ENCODE measurements around the gene C7orf57.

Gene C7orf57

DNA sequence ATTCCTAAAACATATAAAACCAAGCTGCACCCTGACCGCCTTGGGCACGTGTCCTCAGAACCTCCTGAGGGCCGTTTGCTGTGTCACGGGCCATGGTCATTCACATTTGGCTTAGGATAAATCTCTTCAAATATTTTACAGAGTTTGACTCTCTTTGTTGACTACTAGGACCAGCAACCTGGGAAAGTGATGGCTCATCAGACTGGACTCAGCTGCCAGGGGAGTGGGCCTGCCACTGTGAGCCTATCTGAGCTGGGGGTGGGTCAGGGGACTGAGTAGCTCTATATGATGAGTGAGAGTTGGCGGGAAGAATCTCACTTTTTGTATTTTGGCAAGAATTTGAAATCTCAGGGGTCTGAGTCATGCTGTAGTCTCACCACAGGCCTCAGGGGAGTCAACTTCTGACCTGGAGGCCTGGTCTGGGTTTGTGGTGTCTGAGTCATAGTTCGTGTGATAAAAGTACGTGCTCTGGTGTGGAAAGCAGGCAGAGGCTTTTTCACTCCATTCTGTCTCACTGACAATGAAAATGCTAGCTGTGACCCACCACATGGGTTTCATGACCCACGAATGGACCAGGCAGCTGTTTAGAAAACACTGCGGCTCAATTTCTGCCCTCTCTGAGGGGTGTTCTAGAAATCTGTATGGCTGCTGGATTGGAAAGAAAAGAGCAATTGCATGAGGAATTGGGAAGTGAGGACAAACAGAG is 49.5 kb downstream of the C7orf57 start:
- DNase-seq (ENCODE audit: low spot score) (peak; percentile 100), FAIRE-seq (peak; percentile 99)

DNA sequence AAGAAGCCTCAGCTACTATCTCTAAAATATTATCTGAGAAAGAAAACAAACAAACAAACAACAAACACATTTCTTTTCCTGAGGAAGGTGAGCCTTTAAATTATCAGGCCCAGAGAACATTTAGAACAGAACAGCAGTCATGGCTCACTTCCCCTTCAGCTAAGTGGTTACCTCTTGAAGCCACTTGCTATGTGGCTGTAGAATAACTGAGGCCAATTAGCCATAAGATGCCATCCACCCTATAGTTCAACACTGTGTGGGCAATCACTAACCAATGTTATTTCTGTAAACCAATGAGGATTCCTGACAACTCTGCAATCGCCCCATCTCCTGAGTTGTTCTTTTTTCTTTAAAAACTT is 50.1 kb downstream of the C7orf57 start:
- no peak for FAIRE-seq
- DNase-seq (ENCODE audit: low spot score) = peak; percentile 24

DNA sequence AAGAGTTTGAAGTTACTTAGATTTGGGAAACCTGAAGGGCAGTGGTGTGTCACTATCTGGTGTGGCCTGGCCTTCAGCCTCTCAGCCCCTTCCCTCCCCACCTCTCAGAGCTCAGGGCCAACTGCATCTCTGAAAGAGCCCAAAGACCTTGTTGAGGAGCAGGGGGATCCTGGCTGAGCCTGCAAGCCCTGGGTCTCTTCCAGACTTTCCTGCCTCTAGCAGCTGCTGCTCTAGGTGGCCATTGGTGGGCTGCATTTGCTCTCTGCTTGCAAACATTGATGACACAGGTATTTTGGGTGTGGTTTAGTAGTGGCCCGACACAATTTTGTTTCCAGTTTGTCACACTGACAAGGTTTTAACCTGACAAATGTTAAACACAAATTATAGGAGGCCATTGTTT is 50.6 kb downstream of the C7orf57 start:
- FAIRE-seq (no peak), DNase-seq (ENCODE audit: low spot score) (no peak)

DNA sequence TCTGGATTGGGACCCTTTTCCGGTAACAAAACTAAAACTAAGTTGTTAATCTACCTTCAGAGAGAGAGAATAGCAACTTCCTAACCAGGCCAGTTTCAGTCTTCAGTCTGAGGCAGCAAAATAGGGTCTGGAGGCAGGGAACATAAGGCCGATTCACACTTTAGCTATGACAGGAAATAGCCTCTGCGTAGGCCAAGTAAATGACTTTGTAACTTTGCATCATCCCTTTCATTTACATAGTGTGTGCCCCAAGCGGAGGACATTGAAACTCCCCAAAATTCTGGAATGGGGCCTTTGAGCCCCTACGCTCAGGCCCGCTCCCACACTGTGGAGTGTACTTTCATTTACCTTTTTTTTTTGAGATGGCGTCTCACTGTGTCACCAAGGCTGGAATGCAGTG is 52.0 kb downstream of the C7orf57 start:
- FAIRE-seq (no peak), DNase-seq (ENCODE audit: low spot score) (peak; percentile 50)

DNA sequence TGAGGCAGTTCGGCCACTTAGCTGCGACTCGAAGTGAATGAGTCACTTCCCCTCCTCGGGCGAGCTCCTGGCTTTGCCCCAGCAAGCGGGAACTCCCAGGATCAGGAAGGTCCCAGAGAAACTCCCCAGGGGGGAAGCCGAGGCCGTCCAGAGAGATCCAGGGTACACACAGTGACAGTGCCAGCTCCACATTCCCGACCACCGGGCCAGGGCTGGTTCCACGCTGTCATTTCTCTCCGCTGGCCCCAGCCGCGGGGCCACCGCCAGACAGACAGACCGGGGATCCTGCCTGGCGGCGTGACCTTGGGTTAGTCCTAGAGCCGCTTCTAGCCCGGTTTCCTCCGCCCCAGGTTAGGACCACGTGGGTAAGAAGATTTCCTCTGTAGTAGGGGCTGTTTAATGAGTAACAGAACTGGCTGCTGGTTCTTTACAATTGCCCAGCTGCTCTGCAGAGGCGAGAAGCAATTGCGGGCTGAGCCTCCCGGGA is 53.3 kb downstream of the C7orf57 start:
- FAIRE-seq (peak; percentile 84), DNase-seq (ENCODE audit: low spot score) (peak; percentile 99)

DNA sequence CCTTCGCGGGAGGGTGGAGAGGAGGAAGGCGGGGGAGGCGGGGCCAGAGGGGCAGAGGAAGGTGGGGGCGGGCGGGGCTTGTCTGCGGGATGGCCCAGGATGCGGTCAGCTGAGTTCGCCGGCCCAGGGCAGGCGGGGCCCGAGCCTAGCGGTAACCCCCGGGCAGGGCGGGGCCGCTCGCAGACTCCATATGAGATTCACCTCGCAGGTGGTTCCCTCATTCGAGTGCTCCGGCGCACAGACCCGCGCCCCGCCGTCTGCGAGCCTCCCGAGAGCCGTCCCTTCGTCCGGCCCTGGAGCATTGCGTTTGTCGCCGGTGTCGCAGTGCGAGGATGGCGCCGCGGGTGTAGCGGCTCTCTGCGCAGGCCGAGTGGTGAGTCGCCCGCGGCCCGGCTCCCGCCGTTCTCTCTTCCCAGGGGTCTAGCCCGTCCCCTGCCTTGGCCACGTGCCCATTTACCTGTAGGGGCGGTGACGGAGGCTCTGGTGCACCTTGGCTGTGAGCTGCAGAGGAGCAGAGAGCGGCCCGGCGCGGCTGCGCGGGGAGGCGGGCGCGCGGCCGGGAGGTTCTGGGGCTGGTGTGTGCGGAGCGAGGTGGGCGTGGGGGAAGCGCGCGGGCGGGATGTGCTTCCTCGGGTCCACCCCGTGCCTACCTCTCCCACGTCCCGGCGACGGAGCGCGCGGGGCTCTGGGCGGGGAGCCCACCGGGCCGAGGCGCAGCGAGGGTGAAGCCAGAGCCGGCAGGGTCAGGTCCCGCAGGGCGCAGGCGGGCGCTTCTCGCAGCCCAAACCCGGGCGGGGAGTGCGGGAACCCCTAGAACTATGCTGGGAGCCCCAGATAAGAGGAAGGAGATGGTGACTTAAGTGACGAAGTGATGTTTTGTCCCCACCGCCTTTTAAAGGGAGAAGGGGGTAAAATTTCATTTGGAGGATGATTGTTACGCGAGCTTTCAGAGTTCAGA is 54.0 kb downstream of the C7orf57 start, which contains the start of gene UPP1:
UPP1 (plus strand) TSS at position 220 of the 958 bp plus-strand sequence. CDS start 5,519 bp downstream, outside the sequence.
- DNase-seq (ENCODE audit: low spot score) = no peak
- no peak for FAIRE-seq

DNA sequence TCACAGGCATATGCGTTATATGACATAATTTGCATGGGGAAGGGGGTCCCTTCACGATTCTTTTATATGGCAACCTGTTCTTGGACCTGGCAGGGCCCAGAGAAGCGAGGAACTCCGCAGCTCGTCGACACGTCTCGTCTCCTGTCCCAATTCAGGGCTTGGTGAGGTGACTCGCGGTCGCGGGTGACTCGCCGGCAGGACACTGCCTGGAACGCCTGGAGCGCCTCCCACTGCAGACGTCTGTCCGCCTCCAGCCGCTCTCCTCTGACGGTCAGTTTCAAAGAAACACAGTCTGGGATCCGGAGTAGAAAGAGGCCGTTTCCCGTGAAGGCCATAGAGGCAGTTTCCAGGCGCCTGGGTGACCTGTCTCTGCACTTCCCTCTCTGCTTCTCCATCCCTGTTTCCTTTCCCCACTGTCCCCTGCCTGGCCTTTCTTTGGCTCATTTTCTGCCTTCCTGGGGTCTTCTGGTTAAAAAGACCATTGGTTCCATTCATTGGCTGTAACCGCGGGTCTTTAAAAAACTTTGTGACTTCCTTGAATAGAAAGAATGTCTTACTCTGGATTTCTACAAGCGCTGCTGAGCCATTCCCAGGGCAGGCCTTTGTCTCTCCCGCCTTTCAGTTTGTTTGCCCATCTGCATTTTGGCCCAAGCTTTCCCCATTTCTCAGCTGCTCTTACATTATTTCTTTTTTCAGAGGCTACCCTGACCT is 54.9 kb downstream of the C7orf57 start:
- DNase-seq (ENCODE audit: low spot score) (peak; percentile 64), FAIRE-seq (no peak)

DNA sequence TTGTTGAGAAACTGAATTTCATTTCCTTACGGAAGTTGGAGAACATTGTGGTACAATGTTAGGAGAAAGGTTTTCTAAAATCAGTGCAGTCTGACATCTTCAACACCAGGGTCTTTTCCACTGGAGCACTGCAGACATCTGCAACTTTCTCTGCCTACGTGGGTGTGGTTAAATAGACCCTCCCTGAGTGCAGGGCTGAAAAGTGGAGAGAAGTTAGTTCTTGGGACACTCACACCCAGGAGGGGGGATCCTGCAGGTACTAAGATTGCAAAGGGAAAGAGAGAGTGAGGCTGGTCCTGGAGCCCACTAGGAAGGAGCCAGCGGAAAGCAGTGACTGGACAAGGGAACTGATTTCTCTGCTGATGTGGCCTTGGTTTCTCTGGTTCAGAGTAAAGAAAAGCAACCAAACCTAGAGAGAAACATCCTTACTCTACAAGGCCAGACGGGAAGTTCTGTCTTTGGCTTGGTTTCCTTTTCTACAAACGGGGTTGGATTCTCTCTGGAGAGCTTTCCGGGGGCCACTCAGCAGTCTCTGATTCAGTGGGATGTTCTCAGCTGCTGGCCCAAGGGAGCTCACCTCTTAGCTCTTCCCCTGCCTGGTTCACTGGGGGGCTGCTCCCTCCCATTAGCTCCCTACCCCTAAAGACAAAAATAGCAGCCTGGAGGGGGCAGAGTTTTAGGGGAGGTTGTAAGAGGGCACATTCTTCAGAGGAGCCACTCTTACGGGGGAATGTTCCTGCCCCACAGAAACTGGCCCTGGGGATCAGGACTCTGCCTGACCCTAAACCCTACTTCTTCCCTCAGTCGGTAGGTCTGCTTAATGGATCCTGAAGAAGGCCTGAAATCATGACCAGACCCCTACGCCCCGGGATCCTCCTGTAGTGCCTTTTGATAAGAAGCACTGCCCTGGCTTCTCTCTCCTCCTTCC is 56.4 kb downstream of the C7orf57 start:
- FAIRE-seq (no peak), DNase-seq (ENCODE audit: low spot score) (no peak)

DNA sequence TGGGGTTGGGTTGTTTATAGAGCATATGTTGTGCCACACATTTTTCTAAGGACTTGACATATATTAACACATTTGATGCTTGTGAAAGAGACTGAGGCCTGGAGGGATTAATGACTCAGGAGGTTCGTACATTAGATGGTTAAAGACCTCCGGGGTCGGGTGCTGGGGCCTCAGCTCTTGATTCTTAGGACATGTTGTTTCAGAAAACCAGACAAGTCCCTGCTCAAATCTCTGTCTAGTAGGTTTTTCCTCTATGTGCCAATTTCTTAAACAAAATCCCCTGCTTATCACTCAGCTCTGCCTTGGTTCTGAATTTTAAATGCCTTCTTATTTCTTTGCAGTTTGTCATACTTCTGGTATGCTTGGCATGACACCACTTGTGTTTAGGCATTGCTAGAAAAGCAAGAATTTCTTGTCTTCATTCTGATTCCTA is 59.5 kb downstream of the C7orf57 start:
- FAIRE-seq = no peak
- DNase-seq (ENCODE audit: low spot score) = no peak

DNA sequence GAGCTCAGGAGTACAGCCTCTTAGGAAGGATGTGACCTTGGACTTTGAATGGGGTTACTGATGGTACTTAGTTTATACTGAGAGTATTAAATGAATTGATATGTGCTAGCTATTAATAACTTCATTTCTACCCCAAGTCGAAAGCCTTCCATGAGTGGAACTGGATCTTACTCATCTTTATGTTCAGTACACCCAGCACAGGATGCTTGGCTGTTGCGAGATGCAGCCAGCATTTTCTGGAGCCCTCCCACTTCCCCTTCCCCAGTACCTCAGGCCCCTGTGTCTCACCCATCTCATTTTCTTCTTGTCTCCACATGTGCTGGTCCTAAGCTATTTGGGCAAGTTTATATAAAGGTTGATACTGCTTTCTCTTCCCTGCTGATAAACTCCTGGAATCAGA is 60.9 kb downstream of the C7orf57 start:
- FAIRE-seq (no peak), DNase-seq (ENCODE audit: low spot score) (no peak)

DNA sequence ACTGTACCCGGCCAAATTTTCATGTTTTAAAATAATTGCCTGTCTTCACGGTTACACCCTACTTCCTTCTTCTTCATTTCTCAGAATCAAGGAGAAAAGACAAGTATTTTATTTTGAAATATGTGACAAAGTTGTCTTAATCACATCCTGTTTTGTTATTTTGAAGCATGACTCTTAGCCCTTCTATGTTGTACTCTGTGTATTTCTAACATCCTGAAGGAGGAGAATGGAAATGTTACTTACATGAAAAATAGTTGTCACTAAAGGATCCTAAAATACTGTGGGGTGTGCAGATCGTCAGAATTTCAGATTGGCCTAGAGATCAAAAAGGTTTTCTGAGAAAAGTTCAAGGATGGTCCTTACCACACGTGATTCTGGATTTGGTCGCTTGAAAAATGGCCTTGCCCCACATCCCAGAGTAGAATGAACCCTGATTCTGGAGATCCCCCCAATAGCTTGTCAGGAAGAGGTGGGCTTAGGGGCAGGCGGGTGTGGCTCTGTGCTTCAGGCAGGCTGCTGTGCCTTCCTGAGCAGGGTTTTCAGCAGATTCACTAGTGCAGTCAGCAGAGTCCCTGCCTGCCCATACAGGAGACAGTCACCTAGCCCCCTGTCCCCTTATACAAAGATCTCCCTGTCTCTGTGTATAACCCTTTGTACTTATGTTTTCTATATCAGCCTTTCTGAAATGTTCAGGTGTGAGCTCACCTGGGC is 62.3 kb downstream of the C7orf57 start:
- DNase-seq (ENCODE audit: low spot score) = no peak
- FAIRE-seq = no peak

DNA sequence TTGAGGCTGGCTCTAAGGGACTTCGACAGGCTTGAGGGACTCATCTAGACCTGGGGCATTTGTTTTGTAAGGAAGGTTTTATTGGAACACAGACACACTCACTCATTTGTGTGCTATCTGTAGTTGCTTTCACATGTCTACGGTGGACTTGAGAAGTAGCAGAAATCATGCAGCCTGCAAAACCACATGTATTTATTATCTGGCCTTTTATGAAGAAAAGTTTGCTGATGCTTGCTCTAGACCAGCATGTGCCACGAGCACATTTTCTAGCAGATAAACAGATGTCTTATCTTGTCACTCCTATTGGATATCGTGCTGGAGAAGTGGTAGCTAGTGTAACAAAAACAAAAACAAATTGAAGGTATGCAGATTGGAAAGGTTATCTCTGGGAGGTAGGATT is 63.5 kb downstream of the C7orf57 start:
- DNase-seq (ENCODE audit: low spot score) = no peak
- FAIRE-seq = no peak

DNA sequence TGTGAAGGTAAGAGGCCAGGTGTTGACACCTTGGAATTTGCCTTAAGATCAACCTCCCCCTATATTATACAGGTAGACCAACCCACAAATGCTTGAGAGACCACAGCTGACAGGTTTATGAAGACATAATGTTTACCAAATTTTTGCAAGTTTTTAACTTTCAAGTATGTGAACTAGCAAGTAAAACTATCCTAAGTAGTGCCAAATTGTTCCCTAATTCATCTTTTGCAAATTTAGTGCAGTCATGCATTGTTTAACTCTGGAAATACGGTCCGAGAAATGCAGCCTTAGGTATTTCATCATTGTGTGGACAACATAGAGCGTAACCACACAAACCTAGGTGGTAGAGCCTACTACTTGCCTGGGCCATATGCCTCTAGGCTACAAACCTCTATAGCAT is 64.4 kb downstream of the C7orf57 start:
- FAIRE-seq (no peak), DNase-seq (ENCODE audit: low spot score) (no peak)

DNA sequence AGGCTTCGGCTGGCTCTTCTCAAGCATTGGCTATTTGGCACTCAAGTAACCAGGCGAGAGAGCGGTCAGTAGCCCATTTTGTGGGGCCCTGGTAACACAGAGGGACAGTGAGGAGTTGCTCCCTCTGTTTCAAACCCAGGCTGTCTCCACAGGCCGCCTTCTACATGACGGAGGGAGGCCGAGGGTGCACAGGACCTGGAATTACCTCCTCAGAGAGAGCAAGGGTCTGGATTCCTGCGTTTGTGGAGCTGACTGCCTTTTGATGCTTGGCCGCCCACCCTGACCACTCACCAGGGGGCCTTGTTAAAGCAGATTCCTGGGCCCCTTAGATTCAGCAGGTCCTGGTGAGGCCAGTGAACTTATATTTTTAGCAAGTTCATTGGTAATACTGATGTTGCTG is 66.0 kb downstream of the C7orf57 start:
- DNase-seq (ENCODE audit: low spot score) (no peak), FAIRE-seq (no peak)

DNA sequence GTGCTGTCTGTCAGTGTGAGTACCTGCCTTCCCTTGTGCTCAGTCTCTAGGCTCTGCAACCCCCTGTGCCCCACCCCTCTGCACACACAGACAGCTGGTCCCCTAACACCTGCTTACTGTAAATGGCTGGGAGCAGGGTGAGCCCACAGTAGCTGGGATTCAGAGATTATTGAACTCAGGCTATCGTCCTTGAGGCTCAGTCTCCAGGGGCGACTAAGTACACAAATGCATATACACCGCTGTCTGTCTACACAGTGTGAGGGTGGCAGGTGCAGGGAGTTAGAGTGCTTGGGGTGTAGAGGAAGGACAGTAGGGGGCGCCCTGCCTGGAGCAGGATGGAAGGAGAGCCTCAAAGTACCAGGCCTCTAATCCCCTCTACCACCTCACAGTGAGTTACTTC is 66.6 kb downstream of the C7orf57 start:
- FAIRE-seq = no peak
- DNase-seq (ENCODE audit: low spot score) = no peak

DNA sequence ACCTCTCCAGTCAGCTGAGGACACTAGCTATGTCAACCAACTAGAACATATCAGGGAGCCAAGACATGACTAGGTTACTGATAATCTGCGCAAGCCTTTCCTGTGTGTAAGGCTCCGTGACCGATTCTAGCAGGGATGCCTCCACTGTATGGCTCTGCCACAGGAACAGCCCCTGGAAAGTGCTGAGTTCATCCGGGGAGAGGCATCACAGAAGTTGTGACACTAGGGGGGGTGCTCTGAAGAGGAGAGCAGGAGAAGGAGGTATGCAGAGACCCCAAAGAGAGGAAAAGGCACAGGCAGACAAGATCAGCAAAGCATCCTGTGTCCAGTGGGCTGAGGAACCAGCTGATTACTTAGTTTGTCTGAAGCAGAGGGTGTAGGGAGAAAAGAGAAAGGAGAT is 67.2 kb downstream of the C7orf57 start:
- no peak for FAIRE-seq
- DNase-seq (ENCODE audit: low spot score) = no peak

DNA sequence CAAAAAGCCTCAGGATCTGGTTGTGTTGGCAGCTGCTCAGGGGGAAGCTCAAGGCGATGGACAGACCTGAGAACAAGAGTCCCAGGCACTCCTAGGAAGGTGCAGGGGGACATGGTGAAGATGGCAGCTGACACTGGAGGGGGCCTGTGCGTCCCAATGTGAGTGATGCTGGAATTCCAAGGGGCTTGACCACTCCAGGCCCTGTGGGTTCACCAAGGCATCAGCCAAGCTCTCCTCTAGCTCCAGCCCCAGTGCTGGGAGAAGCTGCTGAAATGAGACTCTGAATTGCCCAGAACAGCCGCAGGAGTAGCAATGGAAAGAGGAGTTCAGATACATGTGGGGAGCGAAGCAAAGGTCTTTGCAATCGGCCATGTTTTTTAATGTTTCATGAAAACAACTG is 69.7 kb downstream of the C7orf57 start:
- FAIRE-seq = no peak
- DNase-seq (ENCODE audit: low spot score) = no peak

DNA sequence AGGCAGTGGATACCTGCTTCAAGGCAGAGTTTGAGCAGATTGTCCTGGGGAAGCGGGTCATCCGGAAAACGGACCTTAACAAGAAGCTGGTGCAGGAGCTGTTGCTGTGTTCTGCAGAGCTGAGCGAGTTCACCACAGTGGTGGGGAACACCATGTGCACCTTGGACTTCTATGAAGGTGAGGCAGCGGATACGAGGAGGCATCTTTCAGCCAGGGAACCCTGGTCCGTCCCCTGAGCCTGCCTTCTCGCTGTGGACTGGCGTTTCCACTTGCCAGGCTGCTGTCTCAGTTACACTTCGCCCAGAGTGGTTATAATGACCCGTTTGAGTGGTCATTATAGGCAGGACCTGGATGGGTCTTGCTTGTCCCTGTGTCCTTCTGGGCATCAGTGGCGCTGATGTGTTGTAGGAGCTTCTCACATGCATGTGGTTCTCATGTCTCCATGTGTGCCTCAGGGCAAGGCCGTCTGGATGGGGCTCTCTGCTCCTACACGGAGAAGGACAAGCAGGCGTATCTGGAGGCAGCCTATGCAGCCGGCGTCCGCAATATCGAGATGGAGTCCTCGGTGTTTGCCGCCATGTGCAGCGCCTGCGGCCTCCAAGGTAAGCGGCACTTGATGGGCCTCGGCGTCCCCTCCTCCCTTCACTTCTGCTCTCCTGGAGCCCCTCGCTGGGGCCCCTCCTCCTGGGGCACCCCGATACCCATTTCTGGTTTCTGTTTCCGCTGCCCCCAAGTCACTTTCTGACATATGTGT is 71.7 kb downstream of the C7orf57 start:
- FAIRE-seq = no peak
- no peak for DNase-seq (ENCODE audit: low spot score)

DNA sequence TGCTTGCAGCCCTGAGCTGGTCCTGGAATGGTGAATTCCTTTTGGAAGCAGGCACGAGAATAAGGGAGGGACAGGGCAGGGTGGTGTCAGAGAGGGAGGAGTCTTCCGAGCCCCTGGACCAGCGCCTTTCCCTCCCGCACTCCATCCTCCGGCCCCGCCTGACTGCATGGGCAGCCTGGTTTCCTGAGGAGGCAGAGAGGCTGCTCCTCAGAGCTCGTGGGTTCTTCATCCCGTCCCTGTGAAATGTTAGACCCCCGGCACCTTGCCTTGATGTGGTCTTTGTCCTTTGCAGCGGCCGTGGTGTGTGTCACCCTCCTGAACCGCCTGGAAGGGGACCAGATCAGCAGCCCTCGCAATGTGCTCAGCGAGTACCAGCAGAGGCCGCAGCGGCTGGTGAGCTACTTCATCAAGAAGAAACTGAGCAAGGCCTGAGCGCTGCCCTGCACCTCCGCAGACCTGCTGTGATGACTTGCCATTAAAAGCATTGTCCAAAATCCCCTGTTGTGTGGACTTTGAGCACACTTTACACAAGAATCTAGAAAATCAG is 72.7 kb downstream of the C7orf57 start:
- DNase-seq (ENCODE audit: low spot score) (no peak), FAIRE-seq (no peak)
